Mesodermal cell (in vitro differentiated cells): ENCODE results near the gene NCAPG.

ENCODE experiments used
- H3K27ac ChIP-seq: 2 replicates; pipeline ENCODE4 v1.7.0; 2013; ENCODE audit warnings: mild to moderate bottlenecking, low read depth, low read length, moderate library complexity; ENCODE audit not compliant: severe bottlenecking
- H3K36me3 ChIP-seq: 2 replicates; pipeline ENCODE4 v1.7.1; 2013; ENCODE audit warnings: mild to moderate bottlenecking, low read length, moderate library complexity; ENCODE audit not compliant: control insufficient read depth, insufficient read depth
- H3K4me1 ChIP-seq: one replicate; pipeline ENCODE4 v1.7.1; 2013; ENCODE audit warnings: mild to moderate bottlenecking, low read length; ENCODE audit not compliant: insufficient read depth, control insufficient read depth, poor library complexity, severe bottlenecking
- H3K4me3 ChIP-seq: 2 replicates; pipeline ENCODE4 v1.7.0; 2013; ENCODE audit warnings: low read length, control low read depth, mild to moderate bottlenecking; ENCODE audit not compliant: insufficient read depth, poor library complexity, severe bottlenecking; ENCODE audit errors: extremely low read depth
- H3K9me3 ChIP-seq: 2 replicates; pipeline ENCODE4 v1.7.1; 2013; ENCODE audit warnings: mild to moderate bottlenecking, low read length, moderate library complexity; ENCODE audit not compliant: control insufficient read depth
- WGBS, 2 experiments: methylation state at CpG; one replicate each; pipeline ENCODE4 v1.1.5; 2013; ENCODE audit warnings: missing lambda C conversion rate in 2 of 2; ENCODE audit not compliant: insufficient coverage in 2 of 2; 5-methylcytosine and 5-hydroxymethylcytosine counted together

NCAPG gene

DNA sequence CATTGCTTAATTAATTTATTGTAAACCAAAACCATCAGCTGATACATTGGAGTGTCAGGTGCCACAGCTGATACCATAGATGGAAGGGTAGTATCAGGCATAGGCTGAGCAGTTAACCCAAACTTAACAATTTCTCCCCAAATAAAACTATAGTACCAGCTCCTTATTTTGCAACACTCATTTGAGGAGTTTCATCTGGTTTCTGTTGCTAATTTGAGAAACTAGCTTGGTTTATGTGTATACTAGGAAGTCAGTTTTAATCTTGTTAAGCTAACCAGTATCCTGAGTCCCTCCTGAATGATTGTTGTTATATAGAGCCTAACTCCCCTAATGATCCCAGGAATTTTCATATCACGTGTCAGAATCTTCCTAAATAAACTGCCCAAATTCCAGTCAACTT, 13.0 kb upstream of the NCAPG start:
- no peak overlapping the region for H3K27ac ChIP-seq
- H3K4me3 ChIP-seq, result no peak overlapping the region
- peaks cover 59% of the 10 kb centered on the region for H3K36me3 ChIP-seq
- H3K9me3 ChIP-seq, result no peaks in the 10 kb centered on the region
- 93 to 100% methylated on average over 1 of the region's 1 CpG for WGBS, 2 experiments
- H3K4me1 ChIP-seq, result no peaks in the 10 kb centered on the region

- no peaks in the 10 kb centered on the region for H3K9me3 ChIP-seq
- no peak overlapping the region for H3K4me3 ChIP-seq
- H3K36me3 ChIP-seq, result peaks cover 51% of the 10 kb centered on the region
- H3K27ac ChIP-seq, result no peak overlapping the region
- H3K4me1 ChIP-seq, result no peaks in the 10 kb centered on the region
- WGBS, 2 experiments, result 83 to 100% methylated on average over 1 to 2 of the region's 3 CpGs
Measured at GRCh38 chr4:17805580-17806155, 5.1 kb upstream of the NCAPG start.

DNA sequence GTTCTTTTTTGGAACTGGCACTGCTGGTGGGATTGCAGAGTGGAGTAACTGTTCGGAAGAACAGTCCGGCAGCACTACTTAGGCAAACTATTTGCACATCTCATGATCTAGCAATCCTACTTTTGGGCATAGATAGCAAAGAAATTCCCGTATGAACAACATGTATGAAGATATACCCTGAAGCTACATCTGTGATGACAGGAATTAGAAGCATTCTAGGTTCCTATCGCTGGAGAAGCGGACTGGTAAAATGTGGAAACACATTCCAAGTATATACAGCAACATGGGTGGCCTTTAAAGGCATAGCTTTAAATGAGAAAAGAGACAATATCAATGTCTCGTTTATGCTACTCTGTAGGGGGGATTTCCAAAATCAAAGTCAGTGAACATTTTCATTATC, 3.3 kb upstream of the NCAPG start:
- H3K4me3 ChIP-seq, result no peak overlapping the region
- WGBS, 2 experiments, result 90 to 91% methylated on average over 2 to 4 of the region's 6 CpGs
- peaks cover 35% of the 10 kb centered on the region for H3K36me3 ChIP-seq
- no peak overlapping the region for H3K27ac ChIP-seq
- H3K9me3 ChIP-seq, result no peaks in the 10 kb centered on the region
- H3K4me1 ChIP-seq, result no peaks in the 10 kb centered on the region

DNA sequence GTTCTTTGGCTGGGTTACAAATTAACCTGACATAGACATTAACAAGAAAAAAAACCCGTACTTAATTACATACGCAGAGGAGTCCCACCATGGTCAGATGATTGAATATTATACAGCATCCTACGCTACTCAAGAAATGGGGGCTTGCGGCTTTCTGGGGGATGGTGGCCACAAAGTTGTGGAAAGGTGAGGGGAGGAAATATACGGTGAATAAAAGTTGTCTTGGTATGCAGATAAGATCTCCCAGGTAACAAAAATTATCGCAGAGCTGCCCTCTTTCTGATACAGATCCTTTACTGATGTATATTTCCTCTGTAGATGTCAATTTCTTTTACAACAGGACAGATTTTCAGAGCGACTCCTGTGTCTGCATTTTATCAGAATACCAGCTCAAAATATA, 1.1 kb upstream of the NCAPG start:
- Histone ChIP-seq H3K27ac (no peak overlapping the region), H3K4me3 (peak overlapping the region; percentile 87), H3K36me3 (peaks cover 20% of the 10 kb centered on the region), H3K9me3 (no peaks in the 10 kb centered on the region), H3K4me1 (no peaks in the 10 kb centered on the region)
- no CpG with 5 or more reads among the region's 7 CpGs for WGBS, 2 experiments

- no peak overlapping the region for H3K27ac ChIP-seq
- no peaks in the 10 kb centered on the region for H3K9me3 ChIP-seq
- H3K4me3 ChIP-seq, result peak overlapping the region; percentile 87
- 0% methylated on average over 33 to 45 of the region's 48 CpGs for WGBS, 2 experiments
- peaks cover 28% of the 10 kb centered on the region for H3K36me3 ChIP-seq
- no peaks in the 10 kb centered on the region for H3K4me1 ChIP-seq
Measured at GRCh38 chr4:17811078-17811603, 362 bp downstream of the NCAPG start.

DNA sequence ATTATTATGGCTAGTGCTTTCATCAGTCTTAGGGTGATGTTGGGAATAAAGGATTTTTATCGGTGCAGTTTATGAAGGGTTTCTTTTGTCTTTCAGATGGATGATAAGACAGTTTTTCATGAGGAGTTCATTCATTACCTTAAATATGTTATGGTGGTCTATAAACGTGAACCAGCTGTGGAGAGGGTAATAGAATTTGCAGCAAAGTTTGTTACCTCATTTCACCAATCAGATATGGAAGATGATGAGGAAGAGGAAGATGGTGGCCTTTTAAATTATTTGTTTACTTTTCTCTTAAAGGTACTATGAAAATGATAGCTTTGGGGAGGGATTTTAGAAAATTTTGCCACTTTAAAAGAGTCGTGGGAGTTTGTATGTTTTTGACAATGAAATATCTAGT, 1.3 kb downstream of the NCAPG start:
- no peaks in the 10 kb centered on the region for H3K4me1 ChIP-seq
- 29% methylated on average over 1 of the region's 3 CpGs; no CpG with 5 or more reads in 1 of the 2 experiments for WGBS, 2 experiments
- H3K9me3 ChIP-seq, result no peaks in the 10 kb centered on the region
- H3K27ac ChIP-seq, result no peak overlapping the region
- H3K4me3 ChIP-seq, result peak overlapping the region; percentile 87
- peaks cover 38% of the 10 kb centered on the region for H3K36me3 ChIP-seq

DNA sequence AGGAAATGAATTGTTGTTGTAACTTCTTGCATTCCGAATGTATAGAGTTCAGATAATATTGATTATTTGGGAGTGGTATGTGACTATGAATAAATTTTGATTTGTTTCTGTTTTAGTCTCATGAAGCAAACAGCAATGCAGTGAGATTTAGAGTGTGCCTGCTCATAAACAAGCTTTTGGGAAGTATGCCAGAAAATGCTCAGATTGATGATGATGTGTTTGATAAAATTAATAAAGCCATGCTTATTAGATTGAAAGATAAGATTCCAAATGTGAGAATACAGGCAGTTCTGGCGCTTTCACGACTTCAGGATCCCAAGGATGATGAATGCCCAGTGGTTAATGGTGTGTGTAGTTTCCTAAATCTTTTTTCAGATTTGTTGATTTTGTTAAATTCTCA, 2.0 kb downstream of the NCAPG start:
- Histone ChIP-seq H3K9me3 (no peaks in the 10 kb centered on the region), H3K27ac (no peak overlapping the region), H3K36me3 (peaks cover 36% of the 10 kb centered on the region), H3K4me3 (peak overlapping the region; percentile 87), H3K4me1 (no peaks in the 10 kb centered on the region)
- WGBS, 2 experiments, result 50 to 83% methylated on average over 1 to 3 of the region's 3 CpGs

DNA sequence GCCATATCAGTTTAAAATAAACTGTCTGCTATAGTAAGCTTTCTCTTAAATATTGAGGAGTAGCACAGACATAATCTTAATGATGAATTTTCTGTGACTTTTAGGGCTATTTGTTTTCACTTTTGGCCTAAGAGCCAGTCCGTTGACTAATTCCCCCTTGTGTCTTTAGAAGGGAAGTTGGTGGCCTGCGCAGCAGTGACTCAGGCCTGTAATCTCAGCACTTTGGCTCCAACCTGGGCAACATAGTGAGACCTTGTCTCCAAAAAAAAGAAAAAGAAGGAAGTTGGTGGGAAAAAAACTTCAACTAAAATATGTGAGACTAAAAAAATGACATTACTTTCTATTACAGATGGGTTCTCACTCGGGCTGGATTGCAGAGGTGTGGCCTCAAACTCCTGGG, 3.4 kb downstream of the NCAPG start:
- WGBS, 2 experiments, result 90 to 100% methylated on average over 1 to 2 of the region's 3 CpGs
- no peaks in the 10 kb centered on the region for H3K4me1 ChIP-seq
- peaks cover 42% of the 10 kb centered on the region for H3K36me3 ChIP-seq
- no peak overlapping the region for H3K27ac ChIP-seq
- no peak overlapping the region for H3K4me3 ChIP-seq
- H3K9me3 ChIP-seq, result no peaks in the 10 kb centered on the region

DNA sequence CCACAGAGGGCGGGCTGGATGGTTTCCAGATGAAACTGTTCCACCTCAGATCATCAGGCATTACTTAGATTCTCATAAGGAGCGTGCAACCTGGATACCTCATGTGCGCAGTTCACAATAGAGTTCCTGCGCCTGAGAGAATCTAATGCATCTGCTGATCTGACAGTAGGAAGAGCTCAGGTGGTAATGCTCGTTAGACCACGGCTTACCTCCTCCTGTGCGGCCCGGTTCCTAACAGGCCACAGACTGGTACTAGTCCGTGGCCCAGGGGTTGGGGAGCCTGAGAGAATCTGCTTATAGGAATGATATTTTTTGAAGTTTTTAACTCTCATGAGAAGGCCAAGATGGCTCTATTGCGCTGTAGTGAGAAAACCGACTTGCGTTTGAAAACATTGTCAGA, 5.4 kb downstream of the NCAPG start:
- H3K4me1 ChIP-seq, result no peaks in the 10 kb centered on the region
- peaks cover 48% of the 10 kb centered on the region for H3K36me3 ChIP-seq
- WGBS, 2 experiments, result 91 to 99% methylated on average over 10 to 11 of the region's 12 CpGs
- no peaks in the 10 kb centered on the region for H3K9me3 ChIP-seq
- H3K27ac ChIP-seq, result no peak overlapping the region
- H3K4me3 ChIP-seq, result no peak overlapping the region

DNA sequence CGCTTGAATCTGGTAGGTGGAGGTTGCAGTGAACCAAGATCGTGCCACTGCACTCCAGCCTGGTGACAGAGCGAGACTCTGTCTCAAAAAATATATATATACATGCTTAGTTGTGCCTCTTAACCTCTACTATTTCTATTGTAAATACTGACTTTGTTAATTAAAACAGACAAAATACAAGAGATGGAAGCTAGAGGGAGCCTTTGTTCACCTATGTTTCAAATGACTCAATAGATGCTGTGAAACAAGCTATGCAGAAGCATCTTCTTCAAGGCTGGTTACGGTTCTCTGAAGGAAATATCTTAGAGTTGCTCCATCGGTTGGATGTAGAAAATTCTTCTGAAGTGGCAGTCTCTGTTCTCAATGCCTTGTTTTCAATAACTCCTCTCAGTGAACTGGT, 6.2 kb downstream of the NCAPG start:
- Histone ChIP-seq H3K36me3 (peaks cover 48% of the 10 kb centered on the region), H3K9me3 (no peaks in the 10 kb centered on the region)
- WGBS, 2 experiments, result 100% methylated on average over 2 to 3 of the region's 5 CpGs

DNA sequence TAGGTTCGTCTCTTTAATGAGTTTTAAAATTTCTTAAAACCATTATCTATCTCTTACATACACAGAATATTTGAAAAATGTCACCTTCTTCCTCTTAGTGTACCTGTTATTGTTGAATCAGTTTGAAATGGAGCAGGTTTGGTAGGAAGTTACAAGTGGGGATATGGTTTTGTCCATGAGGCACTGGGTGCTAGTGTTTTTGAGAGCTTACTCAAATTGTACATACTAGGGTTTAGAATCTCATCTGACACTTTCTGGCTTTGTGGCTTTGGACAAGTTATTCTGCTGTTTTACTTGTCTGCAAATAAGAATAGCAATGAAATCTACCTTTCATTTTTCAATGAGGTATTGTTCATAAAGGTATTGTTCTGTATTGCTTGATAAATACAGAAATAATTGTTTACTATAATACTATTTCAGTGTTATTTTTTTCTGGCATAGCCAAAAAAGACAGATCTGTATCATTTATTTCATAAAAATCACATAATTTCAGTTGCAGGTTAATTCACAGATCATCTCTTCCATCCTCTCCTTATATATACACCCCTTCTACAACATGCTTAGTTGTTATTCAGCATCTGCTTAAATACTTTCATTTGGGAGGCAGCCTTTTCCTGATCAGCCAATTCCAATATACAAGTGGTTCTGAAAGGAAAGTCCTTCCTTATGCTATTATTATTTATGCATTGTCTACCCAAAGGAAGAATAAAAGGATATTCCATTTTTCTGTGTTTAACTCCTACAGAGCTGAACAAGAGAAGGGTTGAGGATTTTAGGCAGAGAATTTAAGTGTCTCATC, 13.3 kb downstream of the NCAPG start:
- Histone ChIP-seq H3K4me3 (no peak overlapping the region), H3K9me3 (no peaks in the 10 kb centered on the region), H3K4me1 (no peaks in the 10 kb centered on the region), H3K36me3 (peaks cover 48% of the 10 kb centered on the region), H3K27ac (no peak overlapping the region)
- WGBS, 2 experiments, result no CpG with 5 or more reads among the region's 1 CpG

More for the DNA sequence above, 6.2 kb downstream of the NCAPG start:
- Histone ChIP-seq H3K4me3 (no peak overlapping the region), H3K27ac (no peak overlapping the region), H3K4me1 (no peaks in the 10 kb centered on the region)
